IPS-NIHi11 (cell line): ENCODE results near the gene EPHA5.

Experiments used
- DNase-seq: peaks from one replicate; pipeline ENCODE4 v3.0.0; 2012; ENCODE audit warnings: mixed read lengths, low spot score

EPHA5 gene

DNA sequence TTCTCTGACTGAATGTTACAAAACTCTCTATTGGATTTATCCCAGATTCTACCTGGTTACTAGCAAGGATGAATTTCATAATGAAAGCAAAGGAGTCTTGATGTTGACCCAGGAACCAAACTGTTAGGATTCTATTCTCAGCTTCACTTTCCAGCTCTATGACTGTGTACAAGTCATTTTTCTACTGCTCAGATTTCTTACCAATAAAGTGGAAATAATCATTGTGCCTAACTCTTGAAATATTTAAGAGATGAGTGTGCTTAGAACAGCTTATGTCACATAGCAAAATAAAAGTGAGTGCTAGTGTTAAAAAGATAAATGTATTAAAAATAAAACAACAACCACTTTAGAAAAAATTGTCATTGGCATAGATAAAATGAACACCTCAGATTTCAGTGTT, 45.6 kb downstream of the EPHA5 start:
- no peak for DNase-seq

DNA sequence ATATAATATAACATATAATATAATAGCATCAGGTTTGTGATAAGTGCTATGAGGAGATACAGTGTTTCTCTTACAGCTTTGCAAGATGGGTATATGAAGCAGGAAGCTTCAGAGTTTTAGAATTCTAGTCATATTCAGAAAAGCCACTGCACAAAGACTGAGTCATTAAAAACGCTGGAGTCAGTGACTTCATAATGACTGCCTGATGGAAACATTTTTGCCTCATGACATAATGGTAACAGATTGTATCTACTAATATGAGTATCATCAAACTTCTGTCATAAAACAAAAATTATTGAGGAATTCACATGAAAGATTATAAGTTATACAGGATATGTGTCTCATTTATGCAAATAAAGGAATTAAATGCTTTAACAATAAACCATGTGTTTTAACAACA, 46.8 kb downstream of the EPHA5 start:
- no peak for DNase-seq

GRCh38 chr4:65617416-65617815, 52.9 kb downstream of the EPHA5 start:
- DNase-seq, result no peak

DNA sequence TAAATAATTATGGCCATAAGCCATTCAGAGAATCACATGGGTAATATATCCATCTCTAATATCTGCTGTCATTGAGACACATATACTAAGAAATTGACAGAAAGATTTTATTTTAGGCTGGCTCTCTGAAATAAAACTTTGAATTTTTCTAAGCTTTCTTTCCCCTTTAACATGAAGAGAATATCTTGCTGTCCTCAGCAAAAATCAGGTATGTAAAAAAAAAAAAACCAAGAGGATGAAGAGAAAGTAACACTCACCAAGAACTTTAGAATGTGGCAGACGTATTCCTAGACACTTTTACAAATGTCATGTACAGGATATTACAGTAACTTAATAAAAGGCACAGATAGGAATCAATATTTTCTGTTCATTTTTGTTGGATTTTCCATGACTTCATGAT, 65.8 kb downstream of the EPHA5 start:
- no peak for DNase-seq

DNA sequence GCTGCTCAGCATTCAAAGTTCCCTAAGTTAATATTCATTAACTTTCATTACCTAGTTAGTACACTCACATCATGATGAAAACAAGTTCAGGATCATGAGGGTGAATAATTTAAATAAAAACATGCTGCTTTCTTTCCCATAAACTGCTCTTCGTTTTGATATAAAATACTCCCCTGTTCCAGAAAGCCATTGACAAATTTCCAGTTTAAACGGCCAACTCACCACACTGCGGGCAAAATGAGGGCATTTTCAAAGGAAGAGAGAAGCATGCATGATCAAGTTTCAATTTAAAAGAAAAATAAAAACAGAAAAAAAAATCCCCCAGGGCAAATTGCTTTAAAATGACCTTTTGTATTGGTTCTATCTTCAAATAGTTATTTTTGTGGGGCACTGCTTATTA, 69.6 kb downstream of the EPHA5 start:
- no peak for DNase-seq

DNA sequence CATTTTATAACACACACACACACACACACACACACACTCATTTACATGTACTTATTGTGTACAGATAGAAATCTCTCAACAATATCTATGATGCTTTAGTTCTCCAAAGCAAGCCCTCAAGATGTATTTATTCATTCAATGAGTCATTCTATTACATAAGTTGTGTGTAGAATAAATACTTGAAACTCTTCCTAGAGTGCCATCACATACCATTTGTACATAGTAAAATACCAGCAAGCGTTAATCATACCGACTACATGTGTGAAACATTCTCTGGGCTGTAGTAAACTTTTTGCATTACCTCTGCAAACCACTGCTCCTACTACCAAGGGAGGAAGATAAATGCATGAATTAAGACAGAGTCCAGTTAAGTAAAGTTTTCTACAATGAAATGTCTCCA, 70.9 kb downstream of the EPHA5 start:
- DNase-seq, result no peak

- no peak for DNase-seq
Measured at GRCh38 chr4:65597697-65598096, 72.6 kb downstream of the EPHA5 start.

- DNase-seq, result peak; percentile 19
Measured at GRCh38 chr4:65592089-65592488, 78.2 kb downstream of the EPHA5 start.

DNA sequence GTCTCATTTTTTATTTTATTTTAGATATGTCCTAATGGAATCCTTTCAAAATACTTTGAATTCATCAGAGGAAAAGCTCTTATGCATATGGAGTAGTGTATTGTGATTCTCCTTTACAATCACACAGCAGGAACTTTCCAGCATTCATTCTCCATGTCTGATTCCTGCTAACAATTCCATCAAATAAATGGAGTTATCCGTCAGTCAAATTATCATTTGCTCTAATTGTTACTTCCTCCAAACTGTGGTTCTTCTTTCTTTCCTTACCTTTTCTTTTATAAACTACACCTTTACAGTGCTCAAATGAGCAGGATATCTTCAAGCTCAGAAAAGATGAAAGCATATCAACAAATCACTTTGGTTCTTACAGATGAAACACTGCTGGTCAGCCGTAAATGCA, 80.4 kb downstream of the EPHA5 start:
- DNase-seq, result no peak

- DNase-seq, result no peak
Measured at GRCh38 chr4:65589331-65589730, 81.0 kb downstream of the EPHA5 start.

DNA sequence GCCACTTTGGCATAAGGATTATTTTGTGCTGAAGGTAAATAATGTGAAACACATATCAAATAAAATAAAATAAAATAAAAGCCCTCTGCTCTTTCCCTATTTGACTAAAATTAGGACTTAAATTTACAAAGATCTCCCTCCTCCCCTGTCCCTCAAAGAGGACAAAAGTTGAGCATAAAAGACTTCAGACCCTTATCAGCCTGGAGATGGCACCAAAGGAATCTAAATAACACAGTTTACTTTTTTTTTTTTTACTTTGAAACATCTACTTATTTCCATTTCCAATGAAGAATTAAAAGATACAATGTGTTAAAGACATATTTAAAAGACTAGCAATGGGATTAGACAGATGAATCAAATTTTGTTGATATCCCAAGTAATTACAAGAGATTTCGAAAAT, 89.7 kb downstream of the EPHA5 start:
- DNase-seq, result no peak

DNA sequence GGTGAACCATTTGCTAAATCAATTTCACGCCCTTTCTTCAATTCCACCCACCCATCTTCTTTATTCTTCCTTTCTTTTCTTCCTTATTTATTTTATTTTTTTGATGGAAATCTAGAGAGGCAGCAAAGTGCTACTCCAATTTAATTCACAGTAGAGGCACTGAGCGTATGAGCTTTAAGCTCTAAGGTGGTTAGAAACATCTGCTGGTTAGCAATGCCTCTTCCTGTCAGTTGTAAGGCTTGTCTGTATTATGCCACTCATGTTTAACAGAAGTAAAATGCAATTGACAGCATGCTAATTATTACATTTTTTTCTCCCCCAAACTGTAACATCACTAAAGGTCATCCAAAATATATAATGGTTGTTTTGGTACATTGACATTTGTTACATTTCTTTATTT, 103.8 kb downstream of the EPHA5 start:
- DNase-seq, result no peak

- DNase-seq, result no peak
Measured at GRCh38 chr4:65561164-65561563, 109.1 kb downstream of the EPHA5 start.

DNA sequence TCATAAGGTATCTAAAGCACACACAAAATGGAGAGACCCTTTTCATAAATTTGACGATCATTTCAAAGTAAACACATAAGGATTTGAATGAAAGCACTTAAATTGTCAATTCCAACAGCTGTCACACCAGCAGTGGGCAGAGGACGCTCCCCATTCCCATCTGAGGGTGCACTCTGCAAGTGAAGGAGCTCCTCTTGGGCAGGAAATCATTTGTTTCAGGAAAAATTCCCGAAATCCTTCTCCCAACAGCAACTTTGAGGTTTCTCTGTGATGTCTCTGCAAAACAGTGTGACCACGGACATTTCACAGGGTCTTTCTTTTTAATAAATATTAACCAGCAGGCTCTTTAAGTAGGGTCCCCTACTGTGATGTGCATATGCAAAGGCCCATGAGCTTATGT, 111.0 kb downstream of the EPHA5 start:
- peak; percentile 23 for DNase-seq

DNA sequence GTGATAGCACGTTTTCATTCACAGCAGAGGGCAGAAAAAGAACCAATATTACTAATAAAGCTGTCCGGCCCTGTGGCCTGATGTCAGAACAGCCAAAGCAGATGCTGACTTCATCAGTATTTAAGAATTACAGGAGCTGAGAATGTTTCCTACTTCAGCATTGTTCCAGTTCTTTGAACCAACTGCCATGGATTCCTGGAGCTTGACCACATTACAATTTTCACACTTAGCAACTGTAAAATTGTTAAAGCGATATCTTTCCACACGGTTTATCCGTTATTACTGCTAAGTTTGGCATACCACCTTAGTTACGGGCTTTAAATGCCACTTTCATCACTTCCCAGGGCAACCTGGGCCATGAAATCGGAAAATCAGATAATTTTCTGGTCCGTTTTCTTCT, 118.2 kb downstream of the EPHA5 start:
- DNase-seq, result no peak

DNA sequence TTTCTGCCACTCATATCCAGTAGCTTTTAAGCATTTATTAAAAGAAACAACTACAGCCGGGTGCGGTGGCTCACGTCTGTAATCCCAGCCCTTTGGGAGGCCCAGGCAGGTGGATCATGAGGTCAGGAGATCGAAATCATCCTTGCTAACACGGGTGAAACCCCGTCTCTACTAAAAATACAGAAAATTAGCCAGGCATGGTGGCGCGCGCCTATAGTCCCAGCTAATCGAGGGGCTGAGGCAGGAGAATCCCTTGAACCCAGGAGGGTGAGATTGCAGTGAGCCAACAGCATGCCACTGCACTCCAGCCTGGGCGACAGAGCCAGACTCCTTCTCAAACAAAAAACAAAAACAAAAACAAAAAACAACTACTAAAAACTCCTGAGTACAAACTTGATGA, 119.8 kb downstream of the EPHA5 start:
- no peak for DNase-seq

DNA sequence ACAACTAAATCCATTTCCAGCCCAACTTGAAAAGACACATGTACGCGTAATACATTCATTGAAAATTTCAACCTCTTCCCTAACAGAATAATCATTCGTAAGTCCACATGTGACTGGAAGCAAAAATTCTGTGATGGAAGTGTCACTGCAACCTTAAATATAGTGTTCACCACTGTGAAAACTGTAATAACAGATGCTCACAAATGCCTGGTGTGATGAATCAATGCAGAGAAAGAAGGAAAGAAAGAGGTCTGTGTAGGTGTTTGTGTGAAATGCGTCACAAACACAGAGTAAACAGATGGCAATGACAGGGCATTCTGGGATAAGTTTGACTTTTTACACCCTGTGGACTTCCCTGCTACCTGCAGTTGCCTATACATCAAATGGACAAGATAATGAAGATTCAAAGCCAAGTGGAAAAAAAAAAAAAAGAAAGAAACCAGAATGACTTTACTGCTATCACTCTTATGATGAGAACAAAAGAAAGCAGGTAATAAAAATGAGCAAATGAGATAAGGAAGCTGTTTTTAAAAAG, 123.3 kb downstream of the EPHA5 start:
- no peak for DNase-seq

GRCh38 chr4:65538571-65538970, 131.7 kb downstream of the EPHA5 start:
- DNase-seq, result no peak

GRCh38 chr4:65535113-65535512, 135.2 kb downstream of the EPHA5 start:
- DNase-seq, result no peak

- no peak for DNase-seq
Measured at GRCh38 chr4:65521666-65522065, 148.6 kb downstream of the EPHA5 start.

GRCh38 chr4:65515646-65516045, 154.6 kb downstream of the EPHA5 start:
- no peak for DNase-seq

DNA sequence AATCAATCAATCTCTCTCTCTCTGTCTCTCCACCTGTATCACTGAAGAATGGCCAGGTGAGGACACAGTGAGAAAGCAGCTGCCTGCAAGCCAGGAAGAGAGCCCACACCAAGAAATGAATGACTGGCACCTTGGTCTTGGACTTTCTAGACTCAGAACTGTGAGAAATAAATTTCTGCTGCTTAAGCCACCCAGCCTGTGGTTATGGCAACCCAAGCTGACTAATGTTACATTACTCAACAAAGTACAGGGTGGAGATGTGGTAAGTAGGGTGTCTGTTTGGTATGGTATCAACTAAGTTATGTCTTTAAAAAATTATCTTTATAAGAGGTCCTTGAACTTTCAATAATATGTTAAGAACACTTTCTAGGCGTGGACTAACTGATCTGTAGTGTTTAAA, 159.3 kb downstream of the EPHA5 start:
- no peak for DNase-seq

- DNase-seq, result no peak
Measured at GRCh38 chr4:65508168-65508567, 162.1 kb downstream of the EPHA5 start.

- DNase-seq, result no peak
Measured at GRCh38 chr4:65502131-65502701, 168.1 kb downstream of the EPHA5 start.

GRCh38 chr4:65498606-65499005, 171.7 kb downstream of the EPHA5 start:
- no peak for DNase-seq
